ENCODE data around the gene PRSS33. TPM values are rescaled to one million over a fixed set of nuclear protein-coding genes. Genes with fewer than 3 reads are reported as not detected.

Gene PRSS33
- total and polyA plus RNA-seq, 12 donors = 0.60 TPM; not detected in 11

DNA sequence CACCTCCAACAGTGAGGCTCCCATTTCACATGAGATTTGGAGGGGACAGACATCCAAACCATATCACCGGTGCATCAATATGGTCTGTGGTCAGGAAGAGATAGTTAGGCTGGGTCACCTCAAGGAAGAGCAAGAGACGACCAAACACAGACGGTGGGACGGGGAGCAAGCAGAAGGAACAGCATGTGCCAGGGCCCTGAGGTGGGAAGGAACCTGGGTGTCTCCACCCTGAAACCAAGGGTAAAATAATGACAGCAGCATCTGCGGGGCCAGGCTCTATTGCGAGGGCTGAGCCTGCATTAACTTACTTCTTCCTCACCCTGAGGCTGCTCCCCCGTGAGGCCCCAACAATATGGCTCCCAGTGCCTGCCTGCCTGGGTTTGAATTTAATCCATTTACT lies 20.8 kb upstream of the PRSS33 start:
- DNase-seq (no peak), ATAC-seq (no peak)
- Histone ChIP-seq H3K4me1 (peaks cover 0 to 6% (median 0%) of the 10 kb centered on the region in 9 donors), H3K27ac (no peak overlapping the region), H3K27me3 (peaks cover 0 to 38% (median 0%) of the 10 kb centered on the region in 7 donors), H3K36me3 (no peaks in the 10 kb centered on the region), H3K4me3 (no peak overlapping the region), H3K9me3 (peaks cover 0 to 25% (median 12%) of the 10 kb centered on the region in 11 donors)
- intact Hi-C loops (cut with DNase I) = no loop called here
- WGBS, 2 donors = 82% methylated on average over 7 of the region's 7 CpGs
- TF ChIP-seq, protein P1, sequence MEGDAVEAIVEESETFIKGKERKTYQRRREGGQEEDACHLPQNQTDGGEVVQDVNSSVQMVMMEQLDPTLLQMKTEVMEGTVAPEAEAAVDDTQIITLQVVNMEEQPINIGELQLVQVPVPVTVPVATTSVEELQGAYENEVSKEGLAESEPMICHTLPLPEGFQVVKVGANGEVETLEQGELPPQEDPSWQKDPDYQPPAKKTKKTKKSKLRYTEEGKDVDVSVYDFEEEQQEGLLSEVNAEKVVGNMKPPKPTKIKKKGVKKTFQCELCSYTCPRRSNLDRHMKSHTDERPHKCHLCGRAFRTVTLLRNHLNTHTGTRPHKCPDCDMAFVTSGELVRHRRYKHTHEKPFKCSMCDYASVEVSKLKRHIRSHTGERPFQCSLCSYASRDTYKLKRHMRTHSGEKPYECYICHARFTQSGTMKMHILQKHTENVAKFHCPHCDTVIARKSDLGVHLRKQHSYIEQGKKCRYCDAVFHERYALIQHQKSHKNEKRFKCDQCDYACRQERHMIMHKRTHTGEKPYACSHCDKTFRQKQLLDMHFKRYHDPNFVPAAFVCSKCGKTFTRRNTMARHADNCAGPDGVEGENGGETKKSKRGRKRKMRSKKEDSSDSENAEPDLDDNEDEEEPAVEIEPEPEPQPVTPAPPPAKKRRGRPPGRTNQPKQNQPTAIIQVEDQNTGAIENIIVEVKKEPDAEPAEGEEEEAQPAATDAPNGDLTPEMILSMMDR (IDR thresholded peaks at IDR 0.05) = no peak

DNA sequence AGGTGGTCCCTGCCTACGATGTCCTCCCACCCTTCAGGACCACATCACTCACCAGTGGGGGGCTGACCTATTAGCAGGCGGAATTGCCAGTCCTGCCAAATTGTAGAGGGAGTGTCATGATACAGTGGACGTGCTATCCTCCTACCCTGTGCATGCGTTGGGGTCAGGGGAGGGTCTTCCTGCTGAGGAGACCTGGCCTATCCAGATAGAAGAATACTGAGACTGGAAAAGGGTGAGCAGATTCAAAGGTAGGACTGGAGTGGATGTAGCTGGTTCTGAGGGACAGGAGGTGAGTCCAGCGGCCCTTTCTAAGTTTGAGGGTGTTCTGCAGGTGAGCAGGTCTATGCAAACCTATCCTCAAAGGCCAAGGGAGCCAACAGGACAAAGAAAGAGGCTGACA lies 18.9 kb upstream of the PRSS33 start:
- no peak for DNase-seq
- TF ChIP-seq, protein P1 (IDR thresholded peaks at IDR 0.05) = no peak
- Histone ChIP-seq H3K4me1 (no peaks in the 10 kb centered on the region), H3K36me3 (no peaks in the 10 kb centered on the region), H3K4me3 (no peak overlapping the region), H3K27ac (no peak overlapping the region), H3K27me3 (peaks cover 0 to 26% (median 0%) of the 10 kb centered on the region in 7 donors), H3K9me3 (peaks cover 0 to 28% (median 13%) of the 10 kb centered on the region in 11 donors)
- ATAC-seq = no peak
- 69 to 75% methylated on average over 5 of the region's 5 CpGs for WGBS, 2 donors
- intact Hi-C loops (cut with DNase I) = no loop called here

DNA sequence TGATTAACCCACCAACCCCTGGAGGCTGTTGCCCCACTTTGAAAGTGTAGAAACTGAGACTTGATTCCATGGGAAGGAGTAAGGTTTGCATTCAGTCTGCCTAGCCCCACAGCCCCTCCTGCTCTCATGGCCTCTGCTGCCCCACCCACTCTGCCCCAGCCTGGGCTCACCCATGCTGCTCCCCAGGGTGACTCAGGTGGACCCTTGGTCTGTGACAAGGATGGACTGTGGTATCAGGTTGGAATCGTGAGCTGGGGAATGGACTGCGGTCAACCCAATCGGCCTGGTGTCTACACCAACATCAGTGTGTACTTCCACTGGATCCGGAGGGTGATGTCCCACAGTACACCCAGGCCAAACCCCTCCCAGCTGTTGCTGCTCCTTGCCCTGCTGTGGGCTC lies 17.4 kb upstream of the PRSS33 start:
- DNase-seq = no peak
- H3K36me3 ChIP-seq = no peaks in the 10 kb centered on the region
- H3K9me3 ChIP-seq = peaks cover 0 to 28% (median 13%) of the 10 kb centered on the region in 11 donors
- TF ChIP-seq, protein P1 (IDR thresholded peaks at IDR 0.05) = no peak
- H3K27me3 ChIP-seq = peaks cover 0 to 23% (median 0%) of the 10 kb centered on the region in 7 donors
- 79 to 92% methylated on average over 4 of the region's 4 CpGs for WGBS, 2 donors
- intact Hi-C loops (cut with DNase I) = no loop called here
- no peak overlapping the region for H3K4me3 ChIP-seq
- H3K27ac ChIP-seq = no peak overlapping the region
- no peaks in the 10 kb centered on the region for H3K4me1 ChIP-seq
- ATAC-seq = no peak

DNA sequence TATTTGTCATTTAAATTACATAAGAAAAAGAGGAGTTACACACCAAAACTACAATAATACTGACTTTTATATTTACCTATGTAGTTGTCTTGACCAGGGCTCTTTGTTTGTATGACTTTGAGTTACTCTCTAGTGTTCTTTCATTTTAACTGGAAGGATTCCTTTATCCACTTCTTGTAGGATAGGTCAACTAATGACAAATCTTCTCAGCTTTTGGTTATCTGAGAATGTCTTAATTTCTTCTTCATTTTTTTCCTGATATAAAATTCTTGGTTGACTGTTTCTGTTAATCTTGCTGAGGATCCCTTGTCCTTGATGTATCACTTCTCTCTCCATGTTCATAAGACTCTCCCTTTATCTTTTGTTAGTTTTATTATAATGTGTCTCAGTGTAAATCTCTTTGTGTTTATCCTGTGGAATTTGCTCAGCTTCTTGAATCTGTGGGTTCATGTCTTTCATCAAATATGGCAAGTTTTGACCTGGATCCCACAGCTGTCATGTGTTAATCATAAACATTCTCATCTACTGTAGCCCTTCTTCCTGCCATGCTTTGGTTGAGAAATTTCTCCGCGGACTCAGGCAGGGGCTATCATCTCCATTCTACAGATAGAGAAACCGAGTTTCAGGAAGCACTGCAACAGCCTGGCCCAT lies 16.3 kb upstream of the PRSS33 start:
- peaks cover 0 to 23% (median 13%) of the 10 kb centered on the region in 11 donors for H3K9me3 ChIP-seq
- H3K36me3 ChIP-seq = no peaks in the 10 kb centered on the region
- TF ChIP-seq, protein P1 (IDR thresholded peaks at IDR 0.05) = no peak
- peaks cover 0 to 33% (median 7%) of the 10 kb centered on the region in 7 donors for H3K27me3 ChIP-seq
- DNase-seq (no peak), ATAC-seq (no peak)
- intact Hi-C loops (cut with DNase I) = no loop called here
- 79 to 81% methylated on average over 3 of the region's 3 CpGs for WGBS, 2 donors
- no peak overlapping the region for H3K27ac ChIP-seq
- H3K4me3 ChIP-seq = no peak overlapping the region
- no peaks in the 10 kb centered on the region for H3K4me1 ChIP-seq

All from heart right ventricle (tissue), 16 donors.